Stimulated activated CD4-positive, alpha-beta T cell treated with anti-CD3 and anti-CD28 coated beads, Interleukin-12 subunit alpha, Interleukin-12 subunit beta, amount 100 ng/mL, for 24 hours (primary cell): Measurements from ENCODE around the gene PRR35.
A peak's percentile ranks its signal among the peaks of the same experiment; 100 is the strongest.

Experiments
- DNase-seq, 2 experiments: peaks; one replicate each; pipeline ENCODE4 v3.0.0-alpha.2; 2020; ENCODE audit warnings: low read depth in 2 of 2

Gene PRR35

GRCh38 chr16:560204-560700 is at the start of gene PRR35:
PRR35 (plus strand) TSS chr16:560394; CDS start chr16:563295, 2,901 bp downstream.
- DNase-seq, result no peak

GRCh38 chr16:512802-513201 is 47.4 kb upstream of the PRR35 start:
- DNase-seq, result no peak

DNA sequence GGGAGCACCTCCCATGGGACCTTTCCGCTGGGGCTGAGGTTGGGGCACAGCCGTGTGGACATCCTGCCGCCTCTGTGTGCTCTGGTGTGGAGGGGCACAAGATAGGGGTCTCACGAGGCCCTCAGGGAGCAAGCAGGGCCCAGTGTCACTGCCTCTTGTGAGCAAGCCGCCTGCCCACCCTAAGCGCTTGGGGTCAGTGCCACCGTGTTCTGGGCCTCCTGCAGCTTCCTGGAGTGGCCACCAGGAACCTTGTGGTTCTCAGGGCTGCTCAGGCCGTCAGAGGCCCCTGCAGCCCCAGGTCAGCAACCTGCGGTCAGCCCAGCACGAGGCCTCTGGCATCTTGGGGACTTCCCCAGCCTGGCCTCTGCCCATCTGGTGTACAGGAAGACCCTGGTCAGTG is 46.2 kb upstream of the PRR35 start:
- no peak for DNase-seq

- DNase-seq, result no peak
Measured at GRCh38 chr16:515175-515938, 44.8 kb upstream of the PRR35 start.

DNA sequence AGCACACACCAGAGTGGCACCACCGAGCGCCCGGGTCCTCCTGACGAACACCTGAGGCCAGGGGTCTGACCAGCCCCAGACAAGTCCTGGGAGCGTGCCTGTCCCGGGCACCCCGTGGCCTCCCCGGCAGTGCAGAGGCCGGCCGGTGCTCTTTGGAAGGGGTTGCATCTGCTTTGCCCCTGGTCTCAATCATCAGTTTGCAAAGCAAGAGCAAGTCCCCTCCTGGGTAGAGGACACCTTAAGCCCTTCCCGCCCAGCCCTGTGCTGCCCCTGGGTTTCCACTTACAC is 44.3 kb upstream of the PRR35 start:
- no peak for DNase-seq

GRCh38 chr16:516301-516700 is 43.9 kb upstream of the PRR35 start:
- no peak for DNase-seq

DNA sequence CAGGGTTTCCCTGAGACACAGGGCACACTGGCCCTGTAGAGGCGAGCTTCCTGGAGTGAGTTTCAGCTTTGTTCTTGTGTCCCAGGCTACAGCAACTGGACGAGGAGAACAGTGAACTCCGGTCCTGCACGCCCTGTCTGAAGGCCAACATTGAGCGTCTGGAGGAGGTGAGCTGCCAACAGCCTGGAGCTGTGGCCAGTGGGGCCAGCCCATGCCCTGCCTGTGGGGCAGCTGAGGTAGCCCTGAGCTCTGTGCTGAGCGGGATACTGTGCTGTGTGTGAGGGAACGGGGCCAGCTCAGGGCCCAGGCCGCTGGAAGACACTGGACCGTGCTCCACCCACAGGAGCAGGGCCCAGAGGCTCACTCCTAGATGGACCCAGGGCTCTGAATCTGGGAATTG is 41.3 kb upstream of the PRR35 start:
- DNase-seq, result no peak

GRCh38 chr16:519425-519824 is 40.8 kb upstream of the PRR35 start:
- DNase-seq, result no peak

- DNase-seq, result no peak
Measured at GRCh38 chr16:519841-520687, 40.1 kb upstream of the PRR35 start.

DNA sequence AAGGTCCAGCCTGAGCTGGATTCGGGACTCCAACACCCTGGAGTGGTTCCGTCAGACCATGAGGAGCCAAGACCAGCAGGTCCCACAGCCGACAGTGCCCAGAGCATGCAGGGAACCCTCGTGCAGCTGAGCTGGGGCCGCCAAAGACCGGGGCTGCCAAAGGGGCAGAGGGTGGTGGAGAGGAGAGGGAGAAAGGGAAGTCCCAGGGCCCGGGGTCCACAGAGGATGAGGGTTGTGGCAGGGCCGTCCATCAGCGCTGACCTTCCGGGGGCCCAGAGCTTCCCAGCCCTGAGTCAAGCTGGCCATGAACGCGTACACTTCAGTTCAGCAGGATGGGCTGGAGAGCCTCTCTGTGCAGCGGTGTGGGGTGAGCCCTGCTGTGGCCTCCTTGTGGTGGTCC is 39.3 kb upstream of the PRR35 start:
- no peak for DNase-seq

DNA sequence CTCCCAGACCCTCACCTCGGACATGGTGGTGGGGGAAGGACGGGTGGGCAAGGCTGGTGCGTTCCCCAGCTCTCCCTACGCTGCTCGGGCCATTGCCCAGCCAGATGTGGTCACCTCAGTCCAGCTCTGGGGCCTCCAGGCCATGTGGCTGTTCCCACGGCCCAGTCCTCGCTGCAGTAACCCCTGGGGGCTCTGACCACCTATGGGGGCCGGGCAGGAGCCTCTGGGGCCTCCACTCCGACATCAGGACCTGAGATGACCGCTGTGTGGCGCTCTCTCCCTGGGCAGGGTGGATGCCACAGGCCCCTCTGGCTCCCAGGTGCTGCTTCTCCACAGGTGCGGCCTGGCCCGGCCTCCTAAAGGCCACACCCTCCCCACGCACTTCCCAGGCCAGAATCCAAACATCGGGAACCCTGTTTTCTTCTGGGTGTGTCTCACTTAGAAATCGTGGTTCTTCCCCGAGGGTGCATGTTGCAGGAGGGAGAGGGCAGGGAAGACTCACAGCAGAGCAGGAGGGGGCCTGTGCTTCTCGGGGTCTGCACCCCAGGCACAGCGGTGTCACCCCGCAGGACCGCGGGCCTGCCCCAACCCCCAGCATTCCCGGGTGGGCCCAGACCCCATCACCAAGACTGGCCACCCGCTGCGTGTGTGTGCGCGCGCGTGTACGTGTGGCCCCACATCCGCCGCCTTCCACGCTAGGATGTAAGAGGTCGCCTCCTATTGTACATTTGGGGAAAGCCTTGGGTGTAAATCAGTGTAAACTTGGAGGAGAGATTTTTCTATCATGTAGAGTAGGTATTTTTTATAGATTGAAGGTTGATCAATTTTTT is 38.6 kb upstream of the PRR35 start:
- DNase-seq, result no peak

DNA sequence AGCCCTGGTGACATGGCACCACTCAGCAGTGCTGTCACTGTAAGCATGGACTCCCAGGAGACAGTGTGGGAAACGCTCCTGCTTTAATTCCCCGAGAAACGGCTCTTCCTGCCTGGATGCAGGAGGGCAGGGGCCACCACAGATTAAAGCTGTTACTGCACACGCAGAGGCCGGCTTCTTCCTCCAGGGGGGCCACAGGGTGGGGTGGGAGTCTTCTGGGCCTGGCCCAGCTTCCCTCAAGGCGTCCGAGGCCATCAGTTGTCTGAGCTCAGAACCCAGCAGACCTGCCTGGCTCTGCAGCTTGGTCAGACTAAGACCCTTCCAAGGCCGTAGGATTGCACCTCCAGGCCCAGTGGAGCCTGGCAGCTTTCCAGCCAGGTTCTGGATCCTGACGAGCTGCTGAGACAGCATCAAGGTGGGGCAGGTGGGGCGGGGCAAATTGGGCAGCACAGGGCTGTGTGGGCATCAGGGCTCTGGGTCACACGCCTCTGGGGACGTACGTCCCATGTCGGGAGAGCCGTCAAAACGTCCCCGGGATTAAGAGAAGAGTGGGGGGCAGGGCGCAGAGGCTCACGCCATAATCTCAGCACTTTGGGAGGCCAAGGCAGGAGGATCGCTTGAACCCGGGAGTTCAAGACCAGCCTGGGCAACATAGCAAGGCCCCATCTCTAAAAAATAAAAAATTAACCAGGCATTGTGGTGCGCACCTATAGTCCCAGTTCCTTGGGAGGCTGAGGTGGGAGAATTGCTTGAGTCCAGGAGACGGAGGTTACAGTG is 37.7 kb upstream of the PRR35 start:
- no peak for DNase-seq

GRCh38 chr16:523097-523741 is 37.0 kb upstream of the PRR35 start:
- DNase-seq, result no peak

DNA sequence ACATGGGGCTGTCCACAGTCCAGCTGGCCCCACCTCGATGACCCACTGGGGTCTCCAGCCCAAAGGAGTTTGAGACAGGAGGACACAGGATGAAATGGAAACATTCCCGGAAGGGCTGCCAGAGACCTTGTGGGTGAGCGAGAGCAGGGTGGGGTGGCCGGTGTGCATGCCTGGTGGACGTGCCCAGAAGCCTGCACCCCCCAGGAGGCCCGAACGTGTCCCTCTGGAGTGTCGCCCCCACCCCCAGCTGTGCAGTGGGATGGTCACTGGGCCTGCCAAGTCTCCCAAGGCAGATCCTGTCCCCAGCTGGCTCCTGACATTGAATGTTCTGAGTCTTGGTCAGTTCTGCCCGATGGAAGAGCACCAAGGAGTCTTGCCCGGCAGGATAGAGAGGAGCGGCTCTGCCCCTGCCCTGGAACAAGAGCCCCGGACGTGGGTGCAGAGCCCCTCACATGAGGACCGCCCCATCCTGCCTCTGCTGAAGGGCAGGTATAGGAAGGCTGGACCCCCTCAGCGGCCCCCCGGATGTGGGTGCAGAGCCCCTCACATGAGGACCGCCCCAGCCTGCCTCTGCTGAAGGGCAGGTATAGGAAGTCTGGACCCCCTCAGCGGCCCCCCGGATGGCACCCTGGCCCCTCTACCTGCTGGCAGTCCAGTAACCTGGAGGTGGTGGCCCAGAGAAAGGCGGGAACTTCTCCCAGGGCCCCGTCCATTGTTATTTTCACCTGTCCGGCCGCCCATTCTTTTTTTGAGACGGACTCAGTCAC is 35.7 kb upstream of the PRR35 start:
- DNase-seq, result no peak

DNA sequence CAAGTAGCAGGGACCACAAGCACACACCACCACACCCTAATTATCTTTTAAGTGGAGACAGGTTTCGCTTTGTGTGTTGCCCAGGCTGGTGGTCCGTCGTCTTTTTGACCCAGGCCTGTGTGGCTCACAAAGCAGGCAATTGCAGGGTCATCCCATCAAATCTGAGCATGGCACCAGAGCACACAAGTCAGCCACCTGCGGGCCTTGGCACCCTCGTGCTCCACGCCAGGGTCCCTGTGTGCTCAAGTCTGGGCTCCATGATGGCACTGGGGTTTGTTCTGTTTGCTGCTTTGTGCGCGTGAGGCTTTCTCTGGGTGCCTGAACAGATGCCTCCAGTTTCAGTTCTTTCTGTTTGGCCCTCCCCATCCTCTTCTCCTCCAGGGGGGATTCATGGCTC is 35.1 kb upstream of the PRR35 start:
- no peak for DNase-seq

DNA sequence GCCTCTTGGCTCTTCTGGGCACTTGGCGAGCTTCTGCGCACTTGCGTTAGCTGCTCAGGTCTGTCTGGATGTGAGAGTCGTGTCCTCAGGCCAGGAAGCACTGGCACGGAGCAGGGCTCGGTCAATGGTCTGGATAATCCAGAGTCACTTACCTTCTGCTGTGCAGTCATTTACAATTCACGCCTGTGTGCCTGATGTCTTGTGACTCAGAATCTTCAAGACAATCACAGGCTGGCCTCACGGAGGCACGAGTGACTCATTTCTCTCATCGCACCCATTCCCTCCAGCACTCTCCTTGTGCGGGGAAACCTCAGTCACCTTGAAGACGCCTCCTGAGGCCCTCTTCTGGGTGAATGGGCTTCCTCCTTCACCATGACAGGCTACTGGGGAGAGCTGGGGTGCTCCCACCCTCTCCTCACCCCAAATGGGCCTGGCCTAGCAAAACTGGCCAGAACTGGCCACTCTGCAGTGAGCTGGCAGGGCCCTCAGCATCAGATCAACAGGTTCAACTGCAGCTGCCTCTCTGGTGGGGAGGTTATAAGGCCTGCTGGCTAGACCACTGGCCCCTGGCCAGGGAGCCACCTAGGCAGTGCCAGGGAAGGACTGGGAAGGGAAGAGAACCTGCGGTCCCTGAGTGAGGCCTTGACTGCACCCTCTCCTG is 34.5 kb upstream of the PRR35 start:
- DNase-seq, result peak; percentile 69 to 72

DNA sequence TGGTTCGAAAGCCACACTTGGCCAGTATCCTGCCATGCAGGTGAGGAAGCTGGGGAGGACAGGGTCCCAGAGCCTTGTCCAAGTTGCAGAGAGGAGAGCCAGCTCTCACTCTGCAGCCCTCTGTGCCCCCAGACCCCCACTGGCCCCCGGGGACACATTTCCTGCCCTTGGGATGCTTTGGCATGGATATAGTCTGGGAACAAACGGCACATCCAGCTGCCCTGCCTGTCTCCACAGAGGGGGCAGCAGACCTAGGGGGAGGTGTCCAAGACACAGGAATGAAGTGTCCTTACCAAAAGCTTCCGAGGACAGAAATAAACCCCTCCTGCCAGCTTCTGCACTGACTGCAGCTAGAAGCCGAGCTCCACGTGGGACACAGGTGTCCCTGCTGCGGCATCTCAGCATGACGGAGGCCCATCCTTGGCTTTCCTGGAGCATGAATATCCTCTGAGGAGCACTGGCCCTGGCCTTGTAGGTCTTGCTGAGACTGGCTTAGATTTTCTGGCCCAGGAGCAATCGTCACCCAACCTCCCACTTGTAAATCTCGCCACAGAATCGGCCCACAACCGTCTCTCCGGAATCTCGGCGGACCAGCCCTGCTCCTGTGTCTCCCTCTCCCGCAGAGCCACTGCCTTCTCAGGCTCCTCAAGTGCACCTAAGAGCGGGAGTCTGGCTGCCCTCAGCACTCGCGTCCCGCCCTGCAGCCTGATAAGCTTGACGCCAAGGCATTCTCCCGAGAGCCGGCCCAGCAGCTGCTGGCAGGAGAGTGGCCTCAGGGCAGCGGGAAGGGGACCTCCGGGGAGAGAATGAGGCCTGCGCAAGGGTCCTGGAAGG is 33.8 kb upstream of the PRR35 start:
- DNase-seq, result peak in 1 of 2 experiments; percentile 17

DNA sequence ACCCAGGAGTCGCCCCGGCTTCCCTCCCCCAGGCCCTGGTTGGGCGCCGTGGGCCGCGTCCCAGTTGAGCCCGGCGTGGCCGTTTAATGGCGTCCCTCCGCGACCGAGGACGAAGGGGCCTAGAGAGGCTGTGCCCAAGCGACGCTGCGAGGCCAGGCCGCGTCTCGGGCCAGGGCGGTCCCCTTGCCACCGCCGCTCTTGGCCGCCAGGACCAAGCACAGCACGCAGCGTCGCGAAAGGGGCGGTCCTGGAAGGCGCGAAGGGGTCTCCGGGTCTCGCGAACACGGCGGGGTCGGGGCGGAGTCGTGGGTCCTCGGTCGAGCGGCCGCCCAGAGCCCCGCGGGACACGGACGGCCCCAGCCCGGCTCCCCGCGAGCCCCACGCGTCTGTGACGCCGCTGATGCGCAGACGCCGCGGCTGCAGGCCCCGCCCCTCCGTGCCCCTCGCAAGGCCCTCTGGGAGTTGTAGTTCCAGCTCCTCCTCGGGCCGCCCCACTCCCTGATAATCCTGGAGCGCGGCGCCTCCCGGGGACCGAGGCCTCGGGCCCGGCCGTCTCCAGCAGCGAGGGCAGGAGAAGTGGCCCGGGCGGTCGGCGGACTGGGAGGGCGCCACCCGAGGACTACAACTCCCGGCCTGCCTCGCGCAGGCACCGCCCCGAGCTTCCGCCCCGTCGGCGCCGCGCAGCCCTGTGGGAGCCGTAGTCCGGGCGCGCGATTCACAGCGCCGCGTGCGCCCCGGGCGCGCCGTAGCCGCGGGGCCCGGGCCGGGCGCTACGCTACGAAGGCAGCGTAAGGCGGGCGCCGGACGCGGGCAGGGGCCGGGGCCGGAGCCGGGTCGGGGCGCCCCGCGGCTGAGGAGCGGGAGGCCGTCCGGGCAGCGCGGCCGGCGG is 32.9 kb upstream of the PRR35 start, which contains the start of gene CAPN15:
Gene CAPN15, plus strand, starts transcription at position 698 of the 889 bp plus-strand sequence. CDS start 19,127 bp downstream, outside the sequence.
- peak; percentile 76 to 80 for DNase-seq
